NB4 (cell line): ENCODE data around the gene PRDM15.

ENCODE experiments used
- CTCF ChIP-seq: IDR thresholded peaks from one replicate; pipeline ENCODE4 v1.5.1; 2012; ENCODE audit warnings: low read depth, low read length
- MYC ChIP-seq: IDR thresholded peaks from 2 replicates; pipeline ENCODE4 v1.6.1; 2011; ENCODE audit warnings: low read depth, low read length
- POLR2A ChIP-seq: IDR thresholded peaks from 2 replicates; pipeline ENCODE4 v1.6.1; 2011; ENCODE audit warnings: mild to moderate bottlenecking; ENCODE audit not compliant: insufficient read length; ENCODE audit errors: extremely low read depth
- TF ChIP-seq, protein P1 (sequence below): IDR thresholded peaks from 2 replicates; pipeline ENCODE4 v1.6.1; 2011; ENCODE audit warnings: low read depth, low read length

DNA sequence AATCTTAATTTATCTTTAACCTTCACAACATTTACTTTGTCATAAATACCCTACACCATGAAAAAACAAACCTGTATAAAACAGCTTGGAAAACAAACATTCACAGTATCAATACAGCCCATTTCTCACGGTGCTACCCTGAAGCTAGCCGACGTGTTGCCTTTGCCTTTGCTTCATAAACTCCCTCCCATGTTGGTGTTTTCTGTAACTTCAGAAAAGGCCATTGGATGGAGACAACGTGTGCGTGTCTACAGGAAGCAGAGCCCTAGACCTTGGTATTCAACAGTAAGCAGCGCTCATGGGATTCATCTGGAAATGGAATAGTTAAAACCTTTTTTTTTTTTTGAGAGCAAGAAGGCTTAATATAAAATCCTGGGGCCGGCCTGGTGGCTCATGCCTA is 7.2 kb upstream of the PRDM15 start:
- TF ChIP-seq POLR2A, result no peak
- no peak for TF ChIP-seq CTCF
- TF ChIP-seq, protein P1, sequence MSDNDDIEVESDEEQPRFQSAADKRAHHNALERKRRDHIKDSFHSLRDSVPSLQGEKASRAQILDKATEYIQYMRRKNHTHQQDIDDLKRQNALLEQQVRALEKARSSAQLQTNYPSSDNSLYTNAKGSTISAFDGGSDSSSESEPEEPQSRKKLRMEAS, result no peak
- TF ChIP-seq MYC, result no peak
